ENCODE results near the gene UCN. TPM values are rescaled to one million over a fixed set of nuclear protein-coding genes. Genes with fewer than 3 reads are reported as not detected.
A peak's percentile ranks its signal among the peaks of the same experiment; 100 is the strongest.

The UCN gene
- total RNA-seq, 4 donors from 2014 or later, result 0.82 to 10.8 (median 2.2) TPM; not detected in 1

DNA sequence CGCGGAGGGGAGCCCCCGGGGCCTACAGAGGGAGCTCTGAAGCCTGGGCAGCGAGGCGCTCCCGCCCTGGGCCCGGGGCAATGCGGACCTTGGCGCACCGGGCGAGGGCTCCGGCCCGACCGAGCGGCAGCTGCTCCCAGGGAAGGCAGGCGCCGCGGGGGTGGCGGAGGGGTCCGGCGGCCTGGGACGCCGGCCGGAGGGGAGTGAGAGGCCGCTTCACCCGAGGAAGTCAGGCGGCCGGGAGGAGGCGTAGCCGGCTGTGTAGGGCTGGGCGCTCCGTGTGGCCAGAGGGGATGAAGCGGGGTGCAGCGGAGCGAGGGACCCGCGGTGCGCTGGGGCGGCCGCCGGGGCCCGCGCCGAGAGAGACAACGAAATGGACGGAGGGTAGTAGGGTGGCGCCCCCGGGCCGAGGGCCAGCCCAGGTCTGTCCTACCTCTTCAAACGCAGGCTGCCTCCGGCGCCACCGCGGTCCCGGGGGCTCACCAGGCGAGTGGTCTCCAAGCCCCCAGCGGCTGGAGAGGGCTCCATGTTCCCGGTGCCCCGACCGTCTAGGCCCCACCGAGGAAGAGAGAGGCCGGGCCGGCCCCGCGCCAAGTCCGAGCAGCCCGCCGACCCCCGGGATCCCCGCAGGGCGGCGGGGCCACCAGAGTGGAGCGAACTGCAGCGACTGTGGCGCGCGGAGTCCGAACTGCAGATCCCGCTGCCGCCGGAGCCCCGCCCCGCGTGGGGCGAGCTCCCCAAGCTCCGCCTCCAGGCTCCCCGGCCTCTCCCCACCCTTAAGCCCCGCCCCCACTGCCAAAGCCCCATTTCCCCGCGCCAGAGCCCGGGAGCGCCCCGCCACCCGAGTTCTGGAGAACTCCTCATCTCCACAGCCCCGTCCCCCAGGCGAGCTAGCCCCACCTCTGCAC, 45.6 kb downstream of the UCN start, which contains the start of gene SLC30A3:
SLC30A3 (minus strand) TSS at position 669 of the 908 bp plus-strand sequence; CDS start at position 528, 141 bp downstream.
- peaks cover 100% of the 10 kb centered on the region for H3K27me3 ChIP-seq
- WGBS, 2 donors (ENCODE audit: low coverage in 1 of 2), result 1% methylated on average over 60 of the region's 96 CpGs; no CpG with 5 or more reads in 1 of the 2 donors

GRCh38 chr2:27261926-27262298, 46.3 kb downstream of the UCN start:
- peaks cover 100% of the 10 kb centered on the region for H3K27me3 ChIP-seq
- intact Hi-C loops (cut with DNase I; ENCODE audit: low total_unique reads), result no loop called here
- H3K4me1 ChIP-seq, result peaks cover 14 to 36% (median 35%) of the 10 kb centered on the region in 4 donors
- peak overlapping the region in 3 of 4 donors; percentile 26 to 57 (median 49) for H3K4me3 ChIP-seq
- no peak for DNase-seq
- H3K9me3 ChIP-seq, result no peaks in the 10 kb centered on the region
- TF ChIP-seq POLR2A (IDR thresholded peaks at IDR 0.05) (no peak), POLR2AphosphoS5 (IDR thresholded peaks at IDR 0.05) (no peak), EP300 (IDR thresholded peaks at IDR 0.05; ENCODE audit: low read depth) (no peak)
- TF ChIP-seq, protein P1, sequence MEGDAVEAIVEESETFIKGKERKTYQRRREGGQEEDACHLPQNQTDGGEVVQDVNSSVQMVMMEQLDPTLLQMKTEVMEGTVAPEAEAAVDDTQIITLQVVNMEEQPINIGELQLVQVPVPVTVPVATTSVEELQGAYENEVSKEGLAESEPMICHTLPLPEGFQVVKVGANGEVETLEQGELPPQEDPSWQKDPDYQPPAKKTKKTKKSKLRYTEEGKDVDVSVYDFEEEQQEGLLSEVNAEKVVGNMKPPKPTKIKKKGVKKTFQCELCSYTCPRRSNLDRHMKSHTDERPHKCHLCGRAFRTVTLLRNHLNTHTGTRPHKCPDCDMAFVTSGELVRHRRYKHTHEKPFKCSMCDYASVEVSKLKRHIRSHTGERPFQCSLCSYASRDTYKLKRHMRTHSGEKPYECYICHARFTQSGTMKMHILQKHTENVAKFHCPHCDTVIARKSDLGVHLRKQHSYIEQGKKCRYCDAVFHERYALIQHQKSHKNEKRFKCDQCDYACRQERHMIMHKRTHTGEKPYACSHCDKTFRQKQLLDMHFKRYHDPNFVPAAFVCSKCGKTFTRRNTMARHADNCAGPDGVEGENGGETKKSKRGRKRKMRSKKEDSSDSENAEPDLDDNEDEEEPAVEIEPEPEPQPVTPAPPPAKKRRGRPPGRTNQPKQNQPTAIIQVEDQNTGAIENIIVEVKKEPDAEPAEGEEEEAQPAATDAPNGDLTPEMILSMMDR (IDR thresholded peaks at IDR 0.05), result no peak
- in situ Hi-C loops (cut with MboI; ENCODE audit: low pct_ligation_motif_present in 1 of 4, low pct_unique_long_range_greater_than_20kb in 1 of 4, low sequenced_read_pairs in 3 of 4), result no loop called here
- WGBS, 2 donors (ENCODE audit: low coverage in 1 of 2), result 4% methylated on average over 18 of the region's 40 CpGs; no CpG with 5 or more reads in 1 of the 2 donors
- no peak overlapping the region for H3K27ac ChIP-seq
- no peaks in the 10 kb centered on the region for H3K36me3 ChIP-seq

More for the DNA sequence above, 45.6 kb downstream of the UCN start, which contains the start of gene SLC30A3:
- in situ Hi-C loops (cut with MboI; ENCODE audit: low pct_ligation_motif_present in 1 of 4, low pct_unique_long_range_greater_than_20kb in 1 of 4, low sequenced_read_pairs in 3 of 4) (no loop called here), intact Hi-C loops (cut with DNase I; ENCODE audit: low total_unique reads) (no loop called here)
- no peak within 1 kb of the TSS for H3K27ac ChIP-seq
- peak within 1 kb of the TSS; percentile 20 to 57 (median 38) for H3K4me3 ChIP-seq
- DNase-seq, result peak; percentile 71
- TF ChIP-seq EP300 (IDR thresholded peaks at IDR 0.05; ENCODE audit: low read depth) (no peak), POLR2A (IDR thresholded peaks at IDR 0.05) (no peak), POLR2AphosphoS5 (IDR thresholded peaks at IDR 0.05) (no peak)
- TF ChIP-seq, protein P1 (IDR thresholded peaks at IDR 0.05), result no peak
- no peaks in the 10 kb centered on the region for H3K36me3 ChIP-seq
- H3K9me3 ChIP-seq, result no peaks in the 10 kb centered on the region
- H3K4me1 ChIP-seq, result peaks cover 14 to 36% (median 35%) of the 10 kb centered on the region in 4 donors

GRCh38 chr2:27261241-27261925, 46.9 kb downstream of the UCN start:
- no peaks in the 10 kb centered on the region for H3K36me3 ChIP-seq
- H3K27ac ChIP-seq, result no peak overlapping the region
- DNase-seq, result no peak
- 35 to 52% methylated on average over 9 to 11 of the region's 11 CpGs for WGBS, 2 donors (ENCODE audit: low coverage in 1 of 2)
- peaks cover 14 to 36% (median 35%) of the 10 kb centered on the region in 4 donors for H3K4me1 ChIP-seq
- in situ Hi-C loops (cut with MboI; ENCODE audit: low pct_ligation_motif_present in 1 of 4, low pct_unique_long_range_greater_than_20kb in 1 of 4, low sequenced_read_pairs in 3 of 4), result no loop called here
- intact Hi-C loops (cut with DNase I; ENCODE audit: low total_unique reads), result no loop called here
- TF ChIP-seq POLR2AphosphoS5 (IDR thresholded peaks at IDR 0.05), result no peak
- TF ChIP-seq EP300 (IDR thresholded peaks at IDR 0.05; ENCODE audit: low read depth), result no peak
- TF ChIP-seq, protein P1 (IDR thresholded peaks at IDR 0.05), result no peak
- no peak for TF ChIP-seq POLR2A (IDR thresholded peaks at IDR 0.05)
- H3K27me3 ChIP-seq, result peaks cover 100% of the 10 kb centered on the region
- no peaks in the 10 kb centered on the region for H3K9me3 ChIP-seq
- H3K4me3 ChIP-seq, result no peak overlapping the region

DNA sequence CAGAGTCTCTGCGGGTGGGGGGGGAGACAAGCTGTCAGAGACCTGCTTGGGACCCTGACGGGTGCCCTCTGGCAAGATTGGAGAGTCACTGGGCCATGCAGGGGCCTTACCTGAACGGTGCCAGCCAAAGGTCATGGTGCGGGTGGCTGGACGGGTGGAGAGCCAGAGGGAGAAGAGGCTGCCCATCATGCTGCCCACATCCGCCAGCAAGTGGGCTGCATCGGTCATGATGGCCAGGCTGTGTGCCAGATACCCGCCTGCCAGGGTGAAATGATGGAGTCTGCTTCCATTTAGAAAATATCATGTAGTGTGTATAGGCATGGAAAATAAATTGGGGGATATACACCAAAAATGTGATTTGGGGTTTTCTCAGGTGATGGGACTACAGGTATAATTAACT, 50.2 kb downstream of the UCN start:
- Histone ChIP-seq H3K36me3 (no peaks in the 10 kb centered on the region), H3K27me3 (peaks cover 90% of the 10 kb centered on the region), H3K27ac (no peak overlapping the region), H3K4me1 (peaks cover 4 to 14% (median 13%) of the 10 kb centered on the region in 4 donors), H3K9me3 (no peaks in the 10 kb centered on the region), H3K4me3 (no peak overlapping the region)
- TF ChIP-seq EP300 (IDR thresholded peaks at IDR 0.05; ENCODE audit: low read depth), result no peak
- DNase-seq, result no peak
- in situ Hi-C loops (cut with MboI; ENCODE audit: low pct_ligation_motif_present in 1 of 4, low pct_unique_long_range_greater_than_20kb in 1 of 4, low sequenced_read_pairs in 3 of 4) (no loop called here), intact Hi-C loops (cut with DNase I; ENCODE audit: low total_unique reads) (no loop called here)
- 80 to 83% methylated on average over 1 to 8 of the region's 8 CpGs for WGBS, 2 donors (ENCODE audit: low coverage in 1 of 2)

Other genes with a start within 250 kb of the UCN start
- gene OST4, start 236.8 kb downstream of the UCN start, total RNA-seq, result 100 to 1,000 TPM in 3 of 4 donors, 10 to 100 TPM in 1; 92.7 to 320 (median 202) TPM
- 100 to 1,000 TPM in 1 of 4 donors, 10 to 100 TPM in 3; 41.0 to 152 (median 65.6) TPM for gene EMILIN1, start 229.8 kb downstream of the UCN start, total RNA-seq
- gene KHK, start 221.7 kb downstream of the UCN start, total RNA-seq, result 10 to 100 TPM in 1 of 4 donors, 1 to 10 TPM in 3; 1.8 to 12.0 (median 6.3) TPM
- gene CGREF1, start 189.3 kb downstream of the UCN start, total RNA-seq, result 1 to 10 TPM in 2 of 4 donors, under 1 TPM in 1, not detected in 1; 0.27 to 4.9 (median 1.1) TPM
- under 1 TPM in 1 of 4 donors, not detected in 3; 0.48 TPM for gene ABHD1, start 184.6 kb downstream of the UCN start, total RNA-seq
- 100 to 1,000 TPM in 1 of 4 donors, 10 to 100 TPM in 3; 53.2 to 105 (median 71.1) TPM for gene PREB, start 173.8 kb downstream of the UCN start, total RNA-seq
- not detected for gene PRR30, start 169.0 kb downstream of the UCN start, total RNA-seq
- gene TCF23, start 159.4 kb downstream of the UCN start, total RNA-seq, result not detected
- gene ATRAID, start 96.4 kb downstream of the UCN start, total RNA-seq, result 100 to 1,000 TPM in 2 of 4 donors, 10 to 100 TPM in 2; 64.7 to 179 (median 121) TPM
- gene SLC5A6, start 96.2 kb downstream of the UCN start, total RNA-seq, result 10 to 100 TPM; 22.8 to 58.3 (median 41.0) TPM
- gene CAD, start 91.1 kb downstream of the UCN start, total RNA-seq, result 10 to 100 TPM; 11.9 to 25.9 (median 16.6) TPM
- under 1 TPM in 1 of 4 donors, not detected in 3; 0.60 TPM for gene SLC30A3, start 45.4 kb downstream of the UCN start, total RNA-seq
- gene DNAJC5G, start 33.0 kb downstream of the UCN start, total RNA-seq, result not detected
- gene TRIM54, start 26.0 kb downstream of the UCN start, total RNA-seq, result 1 to 10 TPM in 2 of 4 donors, under 1 TPM in 1, not detected in 1; 0.40 to 1.9 (median 1.2) TPM
- 10 to 100 TPM; 34.4 to 53.8 (median 38.3) TPM for gene MPV17, start 14.7 kb upstream of the UCN start, total RNA-seq
- gene GTF3C2, start 48.3 kb upstream of the UCN start, total RNA-seq, result 10 to 100 TPM; 55.7 to 79.2 (median 63.6) TPM
- 10 to 100 TPM; 12.0 to 36.7 (median 27.5) TPM for gene EIF2B4, start 61.9 kb upstream of the UCN start, total RNA-seq
- 10 to 100 TPM; 59.8 to 99.3 (median 73.9) TPM for gene SNX17, start 62.2 kb upstream of the UCN start, total RNA-seq
- 10 to 100 TPM; 24.0 to 41.0 (median 32.6) TPM for gene ZNF513, start 72.3 kb upstream of the UCN start, total RNA-seq
- 10 to 100 TPM; 43.4 to 54.9 (median 51.7) TPM for gene PPM1G, start 101.1 kb upstream of the UCN start, total RNA-seq
- 10 to 100 TPM; 38.4 to 74.8 (median 66.8) TPM for gene NRBP1, start 120.2 kb upstream of the UCN start, total RNA-seq
- 100 to 1,000 TPM in 1 of 4 donors, 10 to 100 TPM in 3; 18.0 to 112 (median 47.8) TPM for gene KRTCAP3, start 133.9 kb upstream of the UCN start, total RNA-seq
- gene IFT172, start 181.3 kb upstream of the UCN start, total RNA-seq, result 100 to 1,000 TPM in 1 of 4 donors, 10 to 100 TPM in 3; 14.5 to 113 (median 43.5) TPM
- gene FNDC4, start 186.8 kb upstream of the UCN start, total RNA-seq, result 1 to 10 TPM in 3 of 4 donors, under 1 TPM in 1; 0.80 to 8.2 (median 2.5) TPM
- gene GCKR, start 188.4 kb upstream of the UCN start, total RNA-seq, result not detected